ENCODE results near the gene CCR5. TPM values are rescaled to one million over a fixed set of nuclear protein-coding genes. Genes with fewer than 3 reads are reported as not detected.

CCR5 gene
- total and polyA plus RNA-seq, 2 of the 13 experiments (the other 11 are each of a cell fraction or from before 2014, with no cell fraction given), result not detected

- intact Hi-C loops (cut with micrococcal nuclease; ENCODE audit: unreplicated experiment) (no loop called here), in situ Hi-C loops (cut with HindIII; ENCODE audit: extremely low pct_ligation_motif_present, low pct_unique_long_range_greater_than_20kb) (no loop called here)
- no peaks in the 10 kb centered on the region for H4K20me1 ChIP-seq (ENCODE audit: insufficient read depth, low read length)
- DNase-seq (ENCODE audit: low spot score) (no peak), ATAC-seq (no peak), FAIRE-seq (no peak)
- ChIA-PET POLR2A (no interaction called here), CTCF (ENCODE audit: low intra/inter-chr PET ratio, low total read pairs) (no interaction called here)
- WGBS (ENCODE audit: low lambda C conversion rate), result 50% methylated on average over 7 of the region's 7 CpGs
- H3K4me1 ChIP-seq (ENCODE audit: insufficient read depth, low read length), result no peaks in the 10 kb centered on the region
- no TSS peak for BruUV-seq (replicated peaks)
- H3K27ac ChIP-seq (ENCODE audit: extremely low read length, insufficient read depth, low read length), result no peak overlapping the region
- peaks cover 0 to 8% of the 10 kb centered on the region in 2 experiments; a peak in 1 of 5 replicates for H3K27me3 ChIP-seq (ENCODE audit: control insufficient read depth in 1 of 2, insufficient read depth in 2 of 2, low read length in 2 of 2)
- no peak overlapping the region for H3K4me3 ChIP-seq (replicated peaks in 1 of 3; ENCODE audit: insufficient read depth in 1 of 3, low read depth in 2 of 3, low read length in 3 of 3)
- no peak overlapping the region for H3K4me2 ChIP-seq (ENCODE audit: low read depth, low read length)
- no peaks in the 10 kb centered on the region for H3K9me3 ChIP-seq (ENCODE audit: low read length)
- H3K9ac ChIP-seq (ENCODE audit: insufficient read depth, low read depth, low read length), result no peak overlapping the region
- H3K79me2 ChIP-seq (ENCODE audit: insufficient read depth, low read length), result no peaks in the 10 kb centered on the region
- no peak overlapping the region for H2AFZ ChIP-seq (ENCODE audit: low read length)
- TF ChIP-seq PHB2 (IDR thresholded peaks at IDR 0.05; ENCODE audit: partially characterized antibody) (no peak), ZBTB38 (CRISPR knock-in tag; IDR thresholded peaks at IDR 0.05) (no peak), HOXA9 (CRISPR knock-in tag; IDR thresholded peaks at IDR 0.05; ENCODE audit: borderline replicate concordance) (no peak), ZHX1 (CRISPR knock-in tag; IDR thresholded peaks at IDR 0.05; ENCODE audit: low read depth) (no peak), FOXA3 (CRISPR knock-in tag; IDR thresholded peaks at IDR 0.05) (no peak), KLF9 (CRISPR knock-in tag; IDR thresholded peaks at IDR 0.05; ENCODE audit: low read depth) (no peak), ZNF788 (CRISPR knock-in tag; IDR thresholded peaks at IDR 0.05; ENCODE audit: borderline replicate concordance) (no peak), ZNF225 (CRISPR knock-in tag; IDR thresholded peaks at IDR 0.05) (no peak), MBD4 (IDR thresholded peaks at IDR 0.05; ENCODE audit: borderline replicate concordance, low read length) (no peak), HOMEZ (CRISPR knock-in tag; IDR thresholded peaks at IDR 0.05; ENCODE audit: low read depth) (no peak), HNRNPK (IDR thresholded peaks at IDR 0.05; ENCODE audit: low read depth, low read length, poor library complexity, severe bottlenecking) (no peak), KDM3A (CRISPR knock-in tag; IDR thresholded peaks at IDR 0.05; ENCODE audit: low read depth) (no peak), CBX2 (IDR thresholded peaks at IDR 0.05; ENCODE audit: low read depth, low read length) (no peak), CBX2 (CRISPR knock-in tag; IDR thresholded peaks at IDR 0.05; ENCODE audit: low read depth) (no peak), ZNF235 (CRISPR knock-in tag; IDR thresholded peaks at IDR 0.05; ENCODE audit: borderline replicate concordance) (no peak), MAFG (CRISPR knock-in tag; IDR thresholded peaks at IDR 0.05) (no peak), NAIF1 (CRISPR knock-in tag; IDR thresholded peaks at IDR 0.05; ENCODE audit: borderline replicate concordance) (no peak)
- H3K36me3 ChIP-seq (replicated peaks in 1 of 2; ENCODE audit: control insufficient read depth in 1 of 2, insufficient read depth in 2 of 2, low read length in 2 of 2), result no peaks in the 10 kb centered on the region
These were observed 26.4 kb downstream of the CCR5 start for GRCh38 chr3:46397111-46397510.
